ENCODE measurements around the gene PKD1. TPM values are rescaled to one million over a fixed set of nuclear protein-coding genes. Genes with fewer than 3 reads are reported as not detected.

Gene PKD1
- total and polyA plus RNA-seq, 2 of the 13 experiments (the other 11 are each of a cell fraction or from before 2014, with no cell fraction given) = 22.1 to 23.0 TPM

DNA sequence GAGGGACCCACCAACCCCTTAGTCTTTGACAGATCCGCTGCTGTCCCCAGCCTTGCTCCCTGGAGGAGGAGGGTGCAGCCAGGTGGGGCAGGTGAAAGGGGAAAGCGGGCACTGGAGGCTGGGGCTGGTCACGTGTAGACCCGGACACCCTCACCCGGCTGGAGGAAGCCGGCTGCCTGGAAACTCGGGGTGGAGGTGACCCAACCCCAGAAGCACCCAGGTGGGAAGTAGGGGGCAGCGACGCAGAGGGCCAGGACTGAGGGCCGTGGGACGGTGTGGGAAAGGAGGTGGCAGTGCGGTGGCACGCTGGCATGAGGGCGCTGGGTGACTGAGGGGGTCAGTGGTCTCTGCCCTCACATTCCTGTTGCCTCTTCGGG, 22.6 kb upstream of the PKD1 start (continued):
- TF ChIP-seq, protein P1, sequence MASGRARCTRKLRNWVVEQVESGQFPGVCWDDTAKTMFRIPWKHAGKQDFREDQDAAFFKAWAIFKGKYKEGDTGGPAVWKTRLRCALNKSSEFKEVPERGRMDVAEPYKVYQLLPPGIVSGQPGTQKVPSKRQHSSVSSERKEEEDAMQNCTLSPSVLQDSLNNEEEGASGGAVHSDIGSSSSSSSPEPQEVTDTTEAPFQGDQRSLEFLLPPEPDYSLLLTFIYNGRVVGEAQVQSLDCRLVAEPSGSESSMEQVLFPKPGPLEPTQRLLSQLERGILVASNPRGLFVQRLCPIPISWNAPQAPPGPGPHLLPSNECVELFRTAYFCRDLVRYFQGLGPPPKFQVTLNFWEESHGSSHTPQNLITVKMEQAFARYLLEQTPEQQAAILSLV (CRISPR knock-in tag; IDR thresholded peaks at IDR 0.05; ENCODE audit: borderline replicate concordance) = 0 out of 2 replicates have a peak, but pooled peaks have one; percentile 21
- TF ChIP-seq SETDB1 (CRISPR knock-in tag; IDR thresholded peaks at IDR 0.05; ENCODE audit: borderline replicate concordance) (no peak), KLF15 (CRISPR knock-in tag; IDR thresholded peaks at IDR 0.05; ENCODE audit: borderline replicate concordance) (no peak), SSRP1 (CRISPR knock-in tag; IDR thresholded peaks at IDR 0.05) (no peak), ZNF451 (CRISPR knock-in tag; IDR thresholded peaks at IDR 0.05) (no peak)
- TF ChIP-seq, protein P2, sequence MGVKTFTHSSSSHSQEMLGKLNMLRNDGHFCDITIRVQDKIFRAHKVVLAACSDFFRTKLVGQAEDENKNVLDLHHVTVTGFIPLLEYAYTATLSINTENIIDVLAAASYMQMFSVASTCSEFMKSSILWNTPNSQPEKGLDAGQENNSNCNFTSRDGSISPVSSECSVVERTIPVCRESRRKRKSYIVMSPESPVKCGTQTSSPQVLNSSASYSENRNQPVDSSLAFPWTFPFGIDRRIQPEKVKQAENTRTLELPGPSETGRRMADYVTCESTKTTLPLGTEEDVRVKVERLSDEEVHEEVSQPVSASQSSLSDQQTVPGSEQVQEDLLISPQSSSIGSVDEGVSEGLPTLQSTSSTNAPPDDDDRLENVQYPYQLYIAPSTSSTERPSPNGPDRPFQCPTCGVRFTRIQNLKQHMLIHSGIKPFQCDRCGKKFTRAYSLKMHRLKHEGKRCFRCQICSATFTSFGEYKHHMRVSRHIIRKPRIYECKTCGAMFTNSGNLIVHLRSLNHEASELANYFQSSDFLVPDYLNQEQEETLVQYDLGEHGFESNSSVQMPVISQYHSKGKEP (CRISPR knock-in tag; IDR thresholded peaks at IDR 0.05) = no peak

DNA sequence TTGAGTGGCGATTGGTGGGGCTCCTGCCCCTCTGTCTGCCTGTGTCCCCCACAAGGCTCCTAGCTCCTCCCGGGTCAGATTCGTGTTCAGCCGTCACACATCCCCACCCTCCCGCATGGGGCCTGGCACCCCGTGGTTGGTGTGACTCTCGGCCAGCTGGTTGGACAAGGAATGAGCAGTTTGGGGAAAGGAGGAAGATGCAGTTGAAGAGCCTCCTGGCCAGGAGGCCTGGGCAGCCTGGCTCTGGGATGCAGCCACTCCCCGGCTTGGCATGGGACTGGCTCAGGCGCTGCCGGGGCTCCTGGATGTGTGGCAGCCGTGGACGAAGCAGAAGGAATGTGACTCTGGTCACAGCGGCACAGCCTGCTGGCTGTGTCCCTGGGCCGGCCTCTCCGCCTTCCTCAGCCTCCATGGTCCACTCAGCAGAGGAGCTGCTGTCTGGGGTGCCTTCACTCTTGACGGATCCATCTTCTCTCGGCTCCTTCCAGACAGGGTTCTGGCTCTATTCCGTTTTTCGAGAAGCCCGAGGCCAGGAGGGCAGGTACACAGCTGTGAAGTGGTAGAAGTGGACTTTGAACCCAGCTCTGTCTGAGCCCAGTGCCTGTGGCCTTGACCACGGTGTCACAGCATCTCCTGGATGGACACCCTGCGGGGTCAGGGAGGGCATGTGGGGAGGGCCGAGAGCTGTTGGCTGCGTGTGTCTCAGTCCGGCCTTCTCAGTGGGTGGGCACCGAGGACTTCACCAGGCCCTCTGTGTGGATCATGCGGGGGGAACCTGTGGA, 22.0 kb upstream of the PKD1 start:
- Histone ChIP-seq H3K9me3 (ENCODE audit: low read length) (no peaks in the 10 kb centered on the region), H3K4me3 (replicated peaks in 1 of 3; ENCODE audit: insufficient read depth in 1 of 3, low read depth in 2 of 3, low read length in 3 of 3) (peak overlapping the region; percentile 91 to 98 (median 95); a peak in 5 of 6 replicates), H2AFZ (ENCODE audit: low read length) (no peak overlapping the region), H3K27me3 (ENCODE audit: control insufficient read depth in 1 of 2, insufficient read depth in 2 of 2, low read length in 2 of 2) (no peaks in the 10 kb centered on the region; a peak in 1 of 5 replicates), H4K20me1 (ENCODE audit: insufficient read depth, low read length) (peaks cover 61% of the 10 kb centered on the region), H3K4me1 (ENCODE audit: insufficient read depth, low read length) (peaks cover 74% of the 10 kb centered on the region), H3K27ac (ENCODE audit: extremely low read length, insufficient read depth, low read length) (peak overlapping the region; percentile 61), H3K79me2 (ENCODE audit: insufficient read depth, low read length) (peaks cover 76% of the 10 kb centered on the region), H3K9ac (ENCODE audit: insufficient read depth, low read depth, low read length) (peak overlapping the region; percentile 84), H3K4me2 (ENCODE audit: low read depth, low read length) (peak overlapping the region; percentile 95), H3K36me3 (replicated peaks in 1 of 2; ENCODE audit: control insufficient read depth in 1 of 2, insufficient read depth in 2 of 2, low read length in 2 of 2) (peaks cover 0 to 6% of the 10 kb centered on the region in 2 experiments)
- ATAC-seq (peak; percentile 8), FAIRE-seq (peak; percentile 95), DNase-seq (ENCODE audit: low spot score) (peak; percentile 85)
- no TSS peak for BruUV-seq (replicated peaks)
- in situ Hi-C loops (cut with HindIII; ENCODE audit: extremely low pct_ligation_motif_present, low pct_unique_long_range_greater_than_20kb) (no loop called here), intact Hi-C loops (cut with micrococcal nuclease; ENCODE audit: unreplicated experiment) (no loop called here)
- ChIA-PET POLR2A (interaction anchor here (0.7 to 4.0 kb wide), 14 partner anchors 9 to 217 kb away, joined by 3 to 37 read pairs (median 4); partner anchors contain the start of genes ECI1, RAB26 and RPS2), CTCF (ENCODE audit: low intra/inter-chr PET ratio, low total read pairs) (no interaction called here)
- 16% methylated on average over 7 of the region's 27 CpGs for WGBS (ENCODE audit: low lambda C conversion rate)
- TF ChIP-seq ZNF225 (CRISPR knock-in tag; IDR thresholded peaks at IDR 0.05) = peak; percentile 49; the same call in 1 of the 2 replicates
- peak; percentile 30; the same call in 1 of the 2 replicates for TF ChIP-seq SIX1 (CRISPR knock-in tag; IDR thresholded peaks at IDR 0.05; ENCODE audit: borderline replicate concordance)
- no peak for TF ChIP-seq ZNF766 (CRISPR knock-in tag; IDR thresholded peaks at IDR 0.05; ENCODE audit: borderline replicate concordance)
- TF ChIP-seq ZFP62 (CRISPR knock-in tag; IDR thresholded peaks at IDR 0.05) = no peak
- TF ChIP-seq LCORL (IDR thresholded peaks at IDR 0.05) = no peak
- TF ChIP-seq LCORL (CRISPR knock-in tag; IDR thresholded peaks at IDR 0.05) = peak; percentile 93
- TF ChIP-seq, protein P3, sequence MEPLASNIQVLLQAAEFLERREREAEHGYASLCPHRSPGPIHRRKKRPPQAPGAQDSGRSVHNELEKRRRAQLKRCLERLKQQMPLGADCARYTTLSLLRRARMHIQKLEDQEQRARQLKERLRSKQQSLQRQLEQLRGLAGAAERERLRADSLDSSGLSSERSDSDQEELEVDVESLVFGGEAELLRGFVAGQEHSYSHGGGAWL (CRISPR knock-in tag; IDR thresholded peaks at IDR 0.05) = no peak
- 0 out of 2 replicates have a peak, but pooled peaks have one; percentile 54 for TF ChIP-seq KLF12 (CRISPR knock-in tag; IDR thresholded peaks at IDR 0.05; ENCODE audit: borderline replicate concordance)
- peak; percentile 90 for TF ChIP-seq TBX2 (CRISPR knock-in tag; IDR thresholded peaks at IDR 0.05; ENCODE audit: borderline replicate concordance)
- TF ChIP-seq NR2F6 (IDR thresholded peaks at IDR 0.05) = peak; percentile 96
- TF ChIP-seq NR2F6 (CRISPR knock-in tag; IDR thresholded peaks at IDR 0.05) = peak; percentile 99
- TF ChIP-seq MXI1 (IDR thresholded peaks at IDR 0.05; ENCODE audit: borderline replicate concordance, low read depth, low read length) = peak; percentile 44; the same call in 1 of the 3 replicates
- TF ChIP-seq, protein P4, sequence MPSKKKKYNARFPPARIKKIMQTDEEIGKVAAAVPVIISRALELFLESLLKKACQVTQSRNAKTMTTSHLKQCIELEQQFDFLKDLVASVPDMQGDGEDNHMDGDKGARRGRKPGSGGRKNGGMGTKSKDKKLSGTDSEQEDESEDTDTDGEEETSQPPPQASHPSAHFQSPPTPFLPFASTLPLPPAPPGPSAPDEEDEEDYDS (CRISPR knock-in tag; IDR thresholded peaks at IDR 0.05) = 0 out of 2 replicates have a peak, but pooled peaks have one; percentile 19
- no peak for TF ChIP-seq ZNF230 (CRISPR knock-in tag; IDR thresholded peaks at IDR 0.05)
